GM20431 (cell line): ENCODE data around the gene CHD1.

Experiments
- in situ Hi-C: fragments of 300-500 bp; cut with MseI, MboI; formaldehyde crosslinking; loops from one replicate; pipeline ENCODE4 v1.15.0; 2020; ENCODE audit warnings: low sequenced_read_pairs; ENCODE audit not compliant: unreplicated experiment

CHD1 gene

GRCh38 chr5:98936948-98937715 is 8.3 kb upstream of the CHD1 start:
- in situ Hi-C loops = no loop called here

GRCh38 chr5:98935206-98935605 is 6.4 kb upstream of the CHD1 start:
- in situ Hi-C loops = no loop called here

- in situ Hi-C loops = no loop called here
These were observed 5.7 kb upstream of the CHD1 start for GRCh38 chr5:98934546-98934945.

DNA sequence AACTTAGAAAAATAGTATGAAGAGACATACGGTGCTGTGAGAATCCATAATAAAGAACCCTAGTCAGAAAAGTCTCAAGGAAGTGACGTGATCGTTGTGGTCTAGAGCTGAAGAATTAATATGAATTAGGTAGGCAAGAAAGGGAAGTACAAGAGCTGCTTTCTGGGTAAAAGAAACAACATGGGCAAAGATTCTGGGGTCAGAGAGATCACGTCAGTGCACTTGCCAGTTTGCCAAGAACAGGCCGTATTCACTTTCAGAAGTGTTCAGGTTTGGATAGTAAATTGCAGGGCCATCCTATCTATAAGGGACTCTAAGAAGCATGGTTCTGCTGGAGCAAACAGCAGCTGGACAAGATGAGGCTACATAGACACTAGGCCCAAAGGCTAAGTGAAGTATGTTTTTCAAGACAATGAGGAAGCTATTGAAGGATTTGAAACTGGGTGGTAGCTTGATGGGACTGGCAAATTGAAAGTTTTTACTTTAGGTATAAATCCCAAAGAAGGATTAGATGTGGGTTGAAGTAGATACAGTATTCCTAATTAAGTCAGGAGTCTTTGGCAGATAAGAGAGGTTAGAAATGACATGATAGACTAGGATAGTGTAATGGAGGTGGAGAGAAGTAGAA is 4.8 kb upstream of the CHD1 start:
- in situ Hi-C loops = no loop called here

DNA sequence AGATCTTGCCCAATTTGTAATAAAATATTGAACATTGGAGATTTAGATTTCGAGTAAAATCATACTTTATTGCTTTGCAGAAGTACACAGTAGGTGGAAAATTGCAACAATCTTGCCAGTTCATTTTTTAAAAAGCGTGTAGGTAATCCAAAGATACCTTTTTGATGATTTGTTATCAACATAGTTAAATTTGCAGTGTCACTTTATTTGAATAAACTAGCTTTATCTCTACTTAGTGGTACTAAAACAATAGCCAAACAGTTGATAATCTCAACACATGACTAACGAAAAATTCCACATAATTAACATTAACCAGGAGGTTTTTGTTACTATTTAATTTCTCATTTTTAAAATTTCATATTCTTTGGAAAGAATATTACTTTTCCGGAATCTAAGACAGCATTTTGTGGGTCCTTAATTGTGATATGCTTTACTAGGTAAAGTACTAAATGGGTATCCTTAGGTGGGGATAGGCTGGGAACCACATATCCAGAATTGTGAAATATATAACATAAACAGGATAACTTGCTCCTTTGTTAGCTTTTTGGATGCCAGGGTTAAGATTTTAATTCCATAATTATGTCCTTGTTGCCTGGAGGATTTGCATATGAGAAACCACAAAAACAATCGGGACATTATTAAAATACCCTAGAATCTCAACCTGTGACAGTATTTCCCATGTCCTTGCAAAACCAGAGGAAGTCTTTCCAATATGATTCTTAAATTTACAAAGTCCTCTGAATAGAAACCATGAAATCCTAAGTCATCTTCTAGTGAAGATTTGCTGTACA is 2.4 kb upstream of the CHD1 start:
- in situ Hi-C loops = no loop called here

DNA sequence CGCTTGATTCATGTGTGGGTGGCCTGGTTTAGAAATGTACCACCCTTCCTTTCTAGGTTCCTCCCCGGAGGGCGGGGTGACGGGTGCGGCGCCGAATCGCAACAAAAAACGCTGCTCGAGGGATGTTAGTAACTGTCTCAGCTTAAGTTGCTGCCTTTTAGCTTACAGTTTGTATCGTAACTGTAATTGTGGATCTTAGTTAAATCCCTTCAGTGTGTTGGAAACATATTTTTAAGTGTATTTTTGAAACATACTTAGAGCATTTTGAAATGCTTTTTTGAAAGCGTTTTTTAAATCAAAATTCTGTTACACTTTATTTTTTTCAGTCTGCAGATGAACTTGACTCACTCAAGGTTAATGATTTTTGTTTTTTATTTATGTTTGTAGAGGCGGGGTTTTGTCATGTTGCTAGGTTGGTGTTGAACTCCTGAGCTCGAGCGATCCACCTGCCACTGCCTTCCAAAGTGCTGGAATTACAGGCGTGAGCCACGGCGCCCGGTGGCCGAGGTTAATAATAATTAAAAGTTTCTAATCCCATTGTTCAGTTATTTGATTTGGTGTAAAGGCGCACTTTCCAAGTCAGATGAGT is 997 bp upstream of the CHD1 start:
- in situ Hi-C loops = no loop called here

GRCh38 chr5:98927989-98928872 is 576 bp downstream of the CHD1 start:
- in situ Hi-C loops = no loop called here

DNA sequence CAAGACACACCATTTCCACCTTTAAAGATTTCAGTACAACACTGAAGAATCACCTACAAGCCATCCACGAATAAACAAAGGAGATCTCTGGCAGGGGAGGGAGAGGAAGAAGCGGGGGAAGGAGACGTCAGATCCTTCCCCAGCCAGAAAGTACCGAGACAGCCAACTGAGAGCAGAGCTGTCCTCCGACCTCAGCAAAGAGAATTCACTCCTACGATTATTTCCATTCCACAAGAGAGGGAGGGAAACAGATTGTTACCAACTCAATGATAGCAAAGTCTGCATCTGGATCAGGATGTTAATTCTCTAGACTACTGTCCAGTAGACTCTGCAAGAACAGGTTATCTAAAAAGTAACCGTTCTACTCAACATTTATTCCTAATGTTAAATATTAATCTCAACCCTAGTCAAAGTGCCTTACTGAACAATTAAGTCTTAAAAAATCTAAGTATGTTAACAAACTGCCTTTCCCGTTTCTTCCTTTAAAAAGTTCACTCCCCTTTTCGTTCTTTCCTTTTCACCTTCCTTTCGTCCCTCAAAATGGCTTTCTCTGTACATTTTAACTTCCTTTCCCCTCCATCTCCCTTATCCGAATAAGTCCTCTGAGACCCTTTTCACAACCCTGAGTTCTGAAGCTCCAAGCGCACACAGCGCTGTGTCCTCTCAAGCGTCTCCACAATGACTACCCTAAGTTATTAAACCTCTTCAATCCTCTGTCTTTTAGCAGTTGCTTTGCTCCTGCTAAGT is 1.4 kb downstream of the CHD1 start:
- in situ Hi-C loops = no loop called here

DNA sequence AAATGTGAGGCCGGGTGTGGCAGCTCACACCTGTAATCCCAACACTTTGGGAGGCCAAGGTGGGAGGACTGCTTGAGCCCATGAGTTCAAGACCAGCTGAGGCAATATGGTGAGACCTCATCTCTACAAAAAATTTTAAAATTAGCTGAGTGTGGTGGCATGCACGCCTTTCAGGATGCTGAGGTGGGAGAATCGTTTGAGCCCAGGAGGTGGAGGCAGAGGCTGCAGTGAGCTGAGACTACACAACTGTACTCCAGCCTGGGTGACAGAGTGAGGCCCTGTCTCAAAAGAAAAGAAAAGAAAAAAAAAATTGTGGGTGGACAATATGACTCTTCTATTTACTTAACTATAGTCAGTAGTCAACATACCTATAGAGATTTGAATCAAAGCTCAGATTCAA is 4.8 kb downstream of the CHD1 start:
- in situ Hi-C loops = no loop called here

- in situ Hi-C loops = no loop called here
These were observed 6.8 kb downstream of the CHD1 start for GRCh38 chr5:98921947-98922505.

DNA sequence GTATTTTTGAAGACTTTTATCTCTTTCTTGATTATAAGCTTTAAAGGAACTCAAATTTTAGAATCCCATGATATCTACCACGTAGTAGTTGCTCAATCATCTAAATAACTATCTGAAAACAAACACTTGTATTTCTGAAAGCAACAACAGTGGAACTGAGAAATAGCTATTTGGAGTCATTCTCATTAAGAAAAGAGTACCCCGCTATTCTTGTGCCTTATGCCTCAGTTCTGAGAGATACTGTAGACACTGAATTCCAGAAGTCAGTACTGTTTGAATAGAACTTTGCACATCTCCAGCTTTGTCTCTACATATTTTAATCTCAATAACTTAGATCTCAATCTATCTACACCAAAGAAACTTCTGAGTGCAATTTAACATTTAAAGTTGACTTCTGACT is 11.4 kb downstream of the CHD1 start:
- in situ Hi-C loops = no loop called here

GRCh38 chr5:98916540-98916939 is 12.3 kb downstream of the CHD1 start:
- in situ Hi-C loops = no loop called here

GRCh38 chr5:98913911-98914310 is 14.9 kb downstream of the CHD1 start:
- in situ Hi-C loops = no loop called here

- in situ Hi-C loops = no loop called here
These were observed 17.3 kb downstream of the CHD1 start for GRCh38 chr5:98911280-98912040.

DNA sequence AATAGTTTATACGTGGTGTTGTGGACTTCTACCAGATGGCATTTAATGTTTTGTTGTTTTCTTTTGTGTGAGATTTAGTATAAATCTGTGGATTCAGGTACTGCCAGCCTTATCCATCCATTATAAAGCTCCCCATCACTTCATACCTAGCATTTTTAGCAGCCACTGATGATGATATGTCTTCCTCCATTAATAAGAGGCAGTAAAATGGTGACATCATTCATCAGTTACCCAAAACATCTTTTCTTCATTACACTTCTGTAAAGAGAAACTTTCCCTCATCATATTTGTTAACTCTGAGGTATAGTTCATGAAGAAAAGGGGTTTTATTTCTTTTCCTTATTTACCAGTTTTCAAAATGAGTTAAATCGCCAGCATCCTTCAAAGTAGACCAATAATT is 19.4 kb downstream of the CHD1 start:
- in situ Hi-C loops = loop anchor here (10.0 kb wide), 1 partner anchor 125 kb away; no protein-coding TSS in a partner anchor

- in situ Hi-C loops = loop anchor here (10.0 kb wide), 1 partner anchor 127 kb away; no protein-coding TSS in a partner anchor
These were observed 20.9 kb downstream of the CHD1 start for GRCh38 chr5:98907951-98908350.

DNA sequence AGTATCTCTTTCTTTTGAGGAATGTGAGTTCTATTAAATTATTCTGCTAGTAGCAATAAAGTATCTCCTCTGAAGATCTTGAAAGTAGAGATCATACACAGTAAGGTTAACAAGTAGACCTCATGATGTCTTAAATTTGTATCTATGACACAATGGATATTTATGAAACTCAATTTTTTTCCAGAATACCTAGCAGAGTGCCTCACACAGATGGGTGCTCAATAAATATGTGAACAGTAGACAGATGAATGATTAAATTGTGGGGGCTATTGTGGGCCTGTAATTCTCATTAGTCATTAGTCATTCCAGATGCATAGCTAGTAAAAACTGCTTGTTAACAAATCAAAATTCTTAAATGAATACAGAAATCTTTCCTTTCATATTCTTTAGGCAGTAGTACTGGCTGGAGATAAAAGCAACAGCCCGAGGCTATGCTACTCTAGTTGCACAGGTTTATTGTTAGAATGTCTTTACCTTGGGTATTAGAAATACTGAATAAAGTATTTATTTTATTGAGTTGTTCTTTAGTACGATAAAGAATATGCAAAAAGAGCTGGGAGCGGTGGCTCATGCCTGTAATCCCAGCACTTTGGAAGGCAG is 22.0 kb downstream of the CHD1 start:
- in situ Hi-C loops = loop anchor here (10.0 kb wide), 1 partner anchor 128 kb away; no protein-coding TSS in a partner anchor
